Stimulated activated naive B cell treated with anti-CD40 and anti-IgM and Interleukin-4, amounts not matched to agents 10 μg/mL and 1 μg/mL and 100 μg/mL, for 72 hours (primary cell): ENCODE measurements around the gene CCDC93.

ENCODE experiments used
- ATAC-seq, 2 donors: fragments of 150-1000 bp; cut with Tn5 transposase; replicated peaks; 2 replicates each; pipeline ENCODE4 v1.10.0; 2021; ENCODE audit warnings: moderate library complexity in 1 of 2
- DNase-seq: peaks from one replicate; pipeline ENCODE4 v3.0.0; 2021
- H3K27ac Mint-ChIP-seq: one replicate; pipeline ENCODE4 v1.8.0; 2022; ENCODE audit warnings: mild to moderate bottlenecking, mixed read lengths
- H3K27me3 Mint-ChIP-seq, 2 donors: one replicate each; pipeline ENCODE4 v1.8.0; 2022; ENCODE audit warnings: mixed read lengths in 2 of 2
- H3K36me3 Mint-ChIP-seq, 2 donors: one replicate each; pipeline ENCODE4 v1.8.0; 2022; ENCODE audit warnings: mixed read lengths in 2 of 2, mild to moderate bottlenecking in 1 of 2
- H3K4me1 Mint-ChIP-seq, 2 donors: one replicate each; pipeline ENCODE4 v1.8.0; 2022; ENCODE audit warnings: mixed read lengths in 2 of 2, mild to moderate bottlenecking in 1 of 2
- H3K4me3 Mint-ChIP-seq, 2 donors: one replicate each; pipeline ENCODE4 v1.8.0; 2022; ENCODE audit warnings: mild to moderate bottlenecking in 2 of 2, mixed read lengths in 2 of 2, moderate library complexity in 1 of 2
- H3K9me3 Mint-ChIP-seq, 2 donors: one replicate each; pipeline ENCODE4 v1.8.0; 2022; ENCODE audit warnings: mixed read lengths in 2 of 2, mild to moderate bottlenecking in 1 of 2

The CCDC93 gene

GRCh38 chr2:118013724-118014491 is at the start of gene CCDC93:
TSS of gene CCDC93 (minus strand) at chr2:118014070. CDS start at chr2:118013995, 75 bp downstream.
- Mint-ChIP-seq H3K9me3 (no peaks in the 10 kb centered on the region), H3K4me3 (peak within 1 kb of the TSS; percentile 92 to 97), H3K27me3 (peaks cover 14 to 24% of the 10 kb centered on the region in 2 donors), H3K36me3 (peaks cover 0 to 4% of the 10 kb centered on the region in 2 donors), H3K4me1 (peaks cover 22 to 33% of the 10 kb centered on the region in 2 donors), H3K27ac (peak within 1 kb of the TSS; percentile 94)
- DNase-seq, result peak; percentile 85
- ATAC-seq, result peak; percentile 91 to 94

GRCh38 chr2:118062669-118063068 is 48.8 kb upstream of the CCDC93 start:
- H3K27ac Mint-ChIP-seq, result no peak overlapping the region
- no peak overlapping the region for H3K4me3 Mint-ChIP-seq
- no peaks in the 10 kb centered on the region for H3K9me3 Mint-ChIP-seq
- no peaks in the 10 kb centered on the region for H3K36me3 Mint-ChIP-seq
- ATAC-seq (no peak), DNase-seq (no peak)
- peaks cover 2 to 13% of the 10 kb centered on the region in 2 donors for H3K27me3 Mint-ChIP-seq
- H3K4me1 Mint-ChIP-seq, result peaks cover 12 to 25% of the 10 kb centered on the region in 2 donors

- no peak for ATAC-seq
- no peaks in the 10 kb centered on the region for H3K36me3 Mint-ChIP-seq
- H3K4me3 Mint-ChIP-seq, result no peak overlapping the region
These were observed 48.2 kb upstream of the CCDC93 start for GRCh38 chr2:118062048-118062447.

GRCh38 chr2:118061135-118061955 is 47.5 kb upstream of the CCDC93 start:
- H3K4me1 Mint-ChIP-seq, result peaks cover 12 to 36% of the 10 kb centered on the region in 2 donors
- H3K27me3 Mint-ChIP-seq, result peaks cover 0 to 10% of the 10 kb centered on the region in 2 donors
- DNase-seq (no peak), ATAC-seq (peak; percentile 70 to 71)
- no peaks in the 10 kb centered on the region for H3K36me3 Mint-ChIP-seq
- no peak overlapping the region for H3K4me3 Mint-ChIP-seq
- no peaks in the 10 kb centered on the region for H3K9me3 Mint-ChIP-seq
- peak overlapping the region; percentile 27 for H3K27ac Mint-ChIP-seq

More at GRCh38 chr2:118062048-118062447, 48.2 kb upstream of the CCDC93 start:
- peaks cover 0 to 13% of the 10 kb centered on the region in 2 donors for H3K27me3 Mint-ChIP-seq
- DNase-seq, result no peak
- H3K4me1 Mint-ChIP-seq, result peaks cover 12 to 31% of the 10 kb centered on the region in 2 donors
- no peak overlapping the region for H3K27ac Mint-ChIP-seq
- no peaks in the 10 kb centered on the region for H3K9me3 Mint-ChIP-seq

- Mint-ChIP-seq H3K4me1 (peaks cover 23 to 50% of the 10 kb centered on the region in 2 donors), H3K4me3 (peak overlapping the region in 1 of 2 donors; percentile 1), H3K36me3 (no peaks in the 10 kb centered on the region), H3K27ac (no peak overlapping the region), H3K27me3 (peaks cover 0 to 8% of the 10 kb centered on the region in 2 donors), H3K9me3 (no peaks in the 10 kb centered on the region)
- peak; percentile 19 to 23 for ATAC-seq
- DNase-seq, result no peak
These were observed 46.1 kb upstream of the CCDC93 start for GRCh38 chr2:118059919-118060478.

GRCh38 chr2:118058951-118059350 is 45.1 kb upstream of the CCDC93 start:
- ATAC-seq, result no peak
- Mint-ChIP-seq H3K9me3 (no peaks in the 10 kb centered on the region), H3K4me3 (no peak overlapping the region), H3K36me3 (no peaks in the 10 kb centered on the region), H3K27ac (no peak overlapping the region), H3K4me1 (peaks cover 24 to 54% of the 10 kb centered on the region in 2 donors), H3K27me3 (peaks cover 0 to 8% of the 10 kb centered on the region in 2 donors)
- DNase-seq, result no peak

- Mint-ChIP-seq H3K27ac (no peak overlapping the region), H3K36me3 (no peaks in the 10 kb centered on the region), H3K4me1 (peaks cover 24 to 54% of the 10 kb centered on the region in 2 donors), H3K27me3 (no peaks in the 10 kb centered on the region), H3K9me3 (no peaks in the 10 kb centered on the region), H3K4me3 (no peak overlapping the region)
- DNase-seq, result no peak
- no peak for ATAC-seq
These were observed 42.9 kb upstream of the CCDC93 start for GRCh38 chr2:118056801-118057200.

- H3K4me1 Mint-ChIP-seq, result peaks cover 20 to 50% of the 10 kb centered on the region in 2 donors
- H3K9me3 Mint-ChIP-seq, result no peaks in the 10 kb centered on the region
- peak; percentile 95 to 96 for ATAC-seq
- no peaks in the 10 kb centered on the region for H3K27me3 Mint-ChIP-seq
- H3K36me3 Mint-ChIP-seq, result no peaks in the 10 kb centered on the region
- peak overlapping the region; percentile 79 for H3K27ac Mint-ChIP-seq
- H3K4me3 Mint-ChIP-seq, result peak overlapping the region in 1 of 2 donors; percentile 57
- DNase-seq, result peak; percentile 50
These were observed 42.3 kb upstream of the CCDC93 start for GRCh38 chr2:118056165-118056534.

- peak overlapping the region; percentile 57 to 60 for H3K4me3 Mint-ChIP-seq
- peak overlapping the region; percentile 79 for H3K27ac Mint-ChIP-seq
- peaks cover 20 to 48% of the 10 kb centered on the region in 2 donors for H3K4me1 Mint-ChIP-seq
- DNase-seq (no peak), ATAC-seq (peak; percentile 87 to 89)
- no peaks in the 10 kb centered on the region for H3K36me3 Mint-ChIP-seq
- H3K9me3 Mint-ChIP-seq, result no peaks in the 10 kb centered on the region
- no peaks in the 10 kb centered on the region for H3K27me3 Mint-ChIP-seq
These were observed 41.8 kb upstream of the CCDC93 start for GRCh38 chr2:118055512-118056164.

- no peaks in the 10 kb centered on the region for H3K27me3 Mint-ChIP-seq
- no peak overlapping the region for H3K27ac Mint-ChIP-seq
- DNase-seq (no peak), ATAC-seq (no peak)
- H3K36me3 Mint-ChIP-seq, result no peaks in the 10 kb centered on the region
- H3K4me1 Mint-ChIP-seq, result peaks cover 20 to 46% of the 10 kb centered on the region in 2 donors
- H3K4me3 Mint-ChIP-seq, result no peak overlapping the region
- no peaks in the 10 kb centered on the region for H3K9me3 Mint-ChIP-seq
These were observed 40.5 kb upstream of the CCDC93 start for GRCh38 chr2:118054213-118055008.

GRCh38 chr2:118053681-118054080 is 39.8 kb upstream of the CCDC93 start:
- no peak overlapping the region for H3K4me3 Mint-ChIP-seq
- H3K9me3 Mint-ChIP-seq, result no peaks in the 10 kb centered on the region
- no peaks in the 10 kb centered on the region for H3K36me3 Mint-ChIP-seq
- H3K4me1 Mint-ChIP-seq, result peaks cover 20 to 45% of the 10 kb centered on the region in 2 donors
- H3K27me3 Mint-ChIP-seq, result no peaks in the 10 kb centered on the region
- no peak for ATAC-seq
- DNase-seq, result no peak
- H3K27ac Mint-ChIP-seq, result no peak overlapping the region

GRCh38 chr2:118052474-118052873 is 38.6 kb upstream of the CCDC93 start:
- H3K36me3 Mint-ChIP-seq, result no peaks in the 10 kb centered on the region
- H3K27ac Mint-ChIP-seq, result no peak overlapping the region
- peaks cover under 1 to 1% of the 10 kb centered on the region in 2 donors for H3K27me3 Mint-ChIP-seq
- no peak for ATAC-seq
- no peak overlapping the region for H3K4me3 Mint-ChIP-seq
- no peaks in the 10 kb centered on the region for H3K9me3 Mint-ChIP-seq
- H3K4me1 Mint-ChIP-seq, result peaks cover 18 to 40% of the 10 kb centered on the region in 2 donors
- no peak for DNase-seq

- H3K27me3 Mint-ChIP-seq, result peaks cover 4 to 6% of the 10 kb centered on the region in 2 donors
- no peaks in the 10 kb centered on the region for H3K36me3 Mint-ChIP-seq
- DNase-seq (no peak), ATAC-seq (no peak)
- H3K9me3 Mint-ChIP-seq, result no peaks in the 10 kb centered on the region
- H3K4me1 Mint-ChIP-seq, result peaks cover 18 to 34% of the 10 kb centered on the region in 2 donors
- no peak overlapping the region for H3K27ac Mint-ChIP-seq
- H3K4me3 Mint-ChIP-seq, result no peak overlapping the region
These were observed 38.0 kb upstream of the CCDC93 start for GRCh38 chr2:118051826-118052358.
